DND-41 (cell line): ENCODE measurements around the gene RFXAP.

Experiments
- ATAC-seq: fragments of 200-7000 bp; cut with Tn5 transposase; 3 replicates; pipeline ENCODE4 v1.9.1; 2021; ENCODE audit warnings: low read depth; ENCODE audit not compliant: insufficient read depth
- DNase-seq: peaks from one replicate; pipeline ENCODE4 v3.0.0-alpha.2; 2020
- H2AFZ ChIP-seq: 2 replicates; pipeline ENCODE4 v1.6.0; 2012; ENCODE audit warnings: low read depth, low read length
- H3K27ac ChIP-seq: 2 replicates; pipeline ENCODE4 v1.5.1; 2012; ENCODE audit warnings: low read length, inconsistent platforms
- H3K27me3 ChIP-seq: fragments of 200-600 bp; sonication (generic); 2 replicates; pipeline ENCODE4 v1.6.0; 2012; ENCODE audit warnings: low read length, mild to moderate bottlenecking, inconsistent platforms; ENCODE audit not compliant: insufficient read depth, poor library complexity
- H3K36me3 ChIP-seq: 2 replicates; pipeline ENCODE4 v1.5.1; 2012; ENCODE audit warnings: low read length, inconsistent platforms; ENCODE audit not compliant: insufficient read depth
- H3K4me1 ChIP-seq: 2 replicates; pipeline ENCODE4 v1.5.1; 2012; ENCODE audit warnings: mild to moderate bottlenecking, low read length; ENCODE audit not compliant: insufficient read depth
- H3K4me2 ChIP-seq: 2 replicates; pipeline ENCODE4 v1.6.0; 2012; ENCODE audit warnings: mild to moderate bottlenecking, moderate library complexity, low read length, inconsistent platforms; ENCODE audit not compliant: insufficient read depth
- H3K4me3 ChIP-seq, 2 experiments: fragments of 200-600 bp in 1 of 2; shearing (Covaris generic) in 1 of 2; 2 replicates each; pipeline ENCODE4 v1.5.1; 2012 to 2016; ENCODE audit warnings: inconsistent platforms in 2 of 2, low read length in 2 of 2, mild to moderate bottlenecking in 2 of 2, low read depth in 1 of 2, moderate library complexity in 1 of 2
- H3K79me2 ChIP-seq: 2 replicates; pipeline ENCODE4 v1.6.0; 2012; ENCODE audit warnings: low read length, inconsistent platforms; ENCODE audit not compliant: insufficient read depth
- H3K9ac ChIP-seq: 2 replicates; pipeline ENCODE4 v1.6.0; 2012; ENCODE audit warnings: low read depth, mild to moderate bottlenecking, inconsistent platforms, low read length, moderate library complexity
- H3K9me3 ChIP-seq: 2 replicates; pipeline ENCODE4 v1.5.1; 2012; ENCODE audit warnings: low read length, moderate library complexity, mild to moderate bottlenecking, inconsistent platforms; ENCODE audit not compliant: insufficient read depth, severe bottlenecking
- H4K20me1 ChIP-seq: 2 replicates; pipeline ENCODE4 v1.6.0; 2012; ENCODE audit warnings: low read length; ENCODE audit not compliant: insufficient read depth
- EZH2 ChIP-seq: IDR thresholded peaks from 3 replicates; pipeline ENCODE4 v1.6.1; 2012; ENCODE audit warnings: borderline replicate concordance, low read depth, mild to moderate bottlenecking, moderate library complexity, low read length, inconsistent platforms; ENCODE audit not compliant: severe bottlenecking
- TF ChIP-seq, protein P1 (sequence below): IDR thresholded peaks from 2 replicates; pipeline ENCODE4 v1.5.1; 2012; ENCODE audit warnings: borderline replicate concordance, low read length, moderate library complexity, mild to moderate bottlenecking; ENCODE audit not compliant: poor library complexity, severe bottlenecking; ENCODE audit errors: extremely low read depth

RFXAP gene

GRCh38 chr13:36804588-36804987 is 14.4 kb upstream of the RFXAP start:
- Histone ChIP-seq H3K9ac (no peak overlapping the region), H3K36me3 (no peaks in the 10 kb centered on the region)
- no peak for DNase-seq

GRCh38 chr13:36806102-36806501 is 12.9 kb upstream of the RFXAP start:
- H3K9ac ChIP-seq: no peak overlapping the region
- TF ChIP-seq, protein P1, sequence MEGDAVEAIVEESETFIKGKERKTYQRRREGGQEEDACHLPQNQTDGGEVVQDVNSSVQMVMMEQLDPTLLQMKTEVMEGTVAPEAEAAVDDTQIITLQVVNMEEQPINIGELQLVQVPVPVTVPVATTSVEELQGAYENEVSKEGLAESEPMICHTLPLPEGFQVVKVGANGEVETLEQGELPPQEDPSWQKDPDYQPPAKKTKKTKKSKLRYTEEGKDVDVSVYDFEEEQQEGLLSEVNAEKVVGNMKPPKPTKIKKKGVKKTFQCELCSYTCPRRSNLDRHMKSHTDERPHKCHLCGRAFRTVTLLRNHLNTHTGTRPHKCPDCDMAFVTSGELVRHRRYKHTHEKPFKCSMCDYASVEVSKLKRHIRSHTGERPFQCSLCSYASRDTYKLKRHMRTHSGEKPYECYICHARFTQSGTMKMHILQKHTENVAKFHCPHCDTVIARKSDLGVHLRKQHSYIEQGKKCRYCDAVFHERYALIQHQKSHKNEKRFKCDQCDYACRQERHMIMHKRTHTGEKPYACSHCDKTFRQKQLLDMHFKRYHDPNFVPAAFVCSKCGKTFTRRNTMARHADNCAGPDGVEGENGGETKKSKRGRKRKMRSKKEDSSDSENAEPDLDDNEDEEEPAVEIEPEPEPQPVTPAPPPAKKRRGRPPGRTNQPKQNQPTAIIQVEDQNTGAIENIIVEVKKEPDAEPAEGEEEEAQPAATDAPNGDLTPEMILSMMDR: no peak
- H3K9me3 ChIP-seq: no peaks in the 10 kb centered on the region
- H3K4me1 ChIP-seq: no peaks in the 10 kb centered on the region
- H3K4me2 ChIP-seq: no peak overlapping the region
- peaks cover 2% of the 10 kb centered on the region for H3K27me3 ChIP-seq
- H2AFZ ChIP-seq: no peak overlapping the region
- no peak for ATAC-seq
- no peaks in the 10 kb centered on the region for H3K36me3 ChIP-seq
- H3K27ac ChIP-seq: no peak overlapping the region
- H4K20me1 ChIP-seq: no peaks in the 10 kb centered on the region
- no peak for DNase-seq
- no peaks in the 10 kb centered on the region for H3K79me2 ChIP-seq
- H3K4me3 ChIP-seq: no peak overlapping the region

More at GRCh38 chr13:36804588-36804987, 14.4 kb upstream of the RFXAP start:
- Histone ChIP-seq H3K9me3 (no peaks in the 10 kb centered on the region), H3K4me1 (no peaks in the 10 kb centered on the region), H4K20me1 (no peaks in the 10 kb centered on the region), H3K27ac (no peak overlapping the region), H3K27me3 (peaks cover 2% of the 10 kb centered on the region), H3K4me2 (no peak overlapping the region), H3K79me2 (no peaks in the 10 kb centered on the region), H2AFZ (no peak overlapping the region), H3K4me3 (no peak overlapping the region)
- TF ChIP-seq, protein P1: no peak
- TF ChIP-seq EZH2: no peak
- no peak for ATAC-seq

DNA sequence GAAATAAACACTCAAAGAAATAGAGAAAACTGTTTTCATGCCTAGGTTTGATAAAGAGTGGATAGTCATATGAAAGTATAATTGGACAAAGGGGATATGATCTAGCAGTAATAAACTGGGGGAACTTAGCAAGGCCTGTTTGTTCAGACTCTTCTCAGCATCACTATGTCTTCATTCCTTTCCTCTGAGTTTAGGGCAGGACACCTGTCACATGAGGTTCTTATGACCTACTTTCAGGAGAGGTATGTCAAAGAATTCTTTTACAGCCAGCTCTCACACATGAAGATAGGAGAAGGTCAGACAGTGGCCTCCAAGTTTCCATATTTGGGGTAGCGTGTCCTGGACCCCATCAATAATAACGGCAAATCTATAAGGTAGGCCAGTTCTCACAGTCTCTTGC is 11.4 kb upstream of the RFXAP start:
- TF ChIP-seq EZH2: no peak
- TF ChIP-seq, protein P1: no peak
- no peak overlapping the region for H3K9ac ChIP-seq
- no peaks in the 10 kb centered on the region for H3K79me2 ChIP-seq
- ATAC-seq (no peak), DNase-seq (no peak)
- H3K4me2 ChIP-seq: no peak overlapping the region
- H3K36me3 ChIP-seq: no peaks in the 10 kb centered on the region
- H3K9me3 ChIP-seq: no peaks in the 10 kb centered on the region
- H3K4me3 ChIP-seq: no peak overlapping the region
- no peaks in the 10 kb centered on the region for H4K20me1 ChIP-seq
- peaks cover 5% of the 10 kb centered on the region for H3K27me3 ChIP-seq
- H3K4me1 ChIP-seq: no peaks in the 10 kb centered on the region
- H3K27ac ChIP-seq: no peak overlapping the region
- H2AFZ ChIP-seq: no peak overlapping the region

DNA sequence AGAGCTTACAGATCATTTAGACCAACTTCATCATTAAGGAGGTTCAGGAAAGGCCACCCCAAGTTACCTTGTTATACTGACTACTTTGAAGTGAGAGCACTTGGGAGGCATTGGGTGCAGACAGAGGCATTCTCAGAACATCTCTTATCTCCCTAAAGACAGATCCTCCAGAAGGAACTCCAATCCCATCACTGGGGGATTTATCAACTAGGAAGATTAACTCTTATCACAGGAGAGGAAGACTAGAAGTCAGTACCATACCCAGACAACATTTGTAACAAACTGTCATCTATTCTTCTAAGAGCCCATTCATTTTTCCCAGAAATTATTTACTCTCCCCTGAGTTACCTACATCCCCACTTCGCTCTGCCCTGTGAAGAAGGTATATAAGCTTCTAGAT is 5.8 kb upstream of the RFXAP start:
- no peaks in the 10 kb centered on the region for H3K9me3 ChIP-seq
- peaks cover 5% of the 10 kb centered on the region; the same call in 1 of the 2 replicates for H3K4me1 ChIP-seq
- no peak for TF ChIP-seq EZH2
- TF ChIP-seq, protein P1: no peak
- H3K4me2 ChIP-seq: no peak overlapping the region
- H3K27ac ChIP-seq: no peak overlapping the region
- H3K27me3 ChIP-seq: peaks cover 3% of the 10 kb centered on the region
- no peaks in the 10 kb centered on the region for H4K20me1 ChIP-seq
- H2AFZ ChIP-seq: no peak overlapping the region
- H3K9ac ChIP-seq: no peak overlapping the region
- H3K4me3 ChIP-seq: no peak overlapping the region
- ATAC-seq (no peak), DNase-seq (no peak)
- no peaks in the 10 kb centered on the region for H3K79me2 ChIP-seq
- H3K36me3 ChIP-seq: no peaks in the 10 kb centered on the region
